RWPE2 (cell line): ENCODE results near the gene COL28A1.

Experiments used
- ATAC-seq: fragments of 200-7000 bp; cut with Tn5 transposase; 3 replicates; pipeline ENCODE4 v1.9.1; 2021; ENCODE audit warnings: low read depth
- DNase-seq: peaks from one replicate; pipeline ENCODE4 v3.0.0-alpha.2; 2020; ENCODE audit warnings: low spot score
- H3K27ac ChIP-seq: fragments of 450-650 bp; 2 replicates; pipeline ENCODE4 v1.5.1; 2017; ENCODE audit warnings: mild to moderate bottlenecking; ENCODE audit not compliant: poor library complexity, severe bottlenecking
- H3K27me3 ChIP-seq: fragments of 250-450 bp; sonication (Bioruptor Pico); 2 replicates; pipeline ENCODE4 v1.5.1; 2021; ENCODE audit warnings: mild to moderate bottlenecking, moderate library complexity; ENCODE audit not compliant: insufficient read depth, poor library complexity, severe bottlenecking
- H3K36me3 ChIP-seq: fragments of 250-450 bp; sonication (Bioruptor Pico); 2 replicates; pipeline ENCODE4 v1.5.1; 2020; ENCODE audit warnings: low read depth, mild to moderate bottlenecking, moderate library complexity
- H3K4me1 ChIP-seq: fragments of 250-450 bp; sonication (Bioruptor Pico); 2 replicates; pipeline ENCODE4 v1.5.1; 2021; ENCODE audit warnings: mild to moderate bottlenecking, moderate library complexity; ENCODE audit not compliant: insufficient read depth, poor library complexity, severe bottlenecking
- H3K4me3 ChIP-seq: fragments of 250-450 bp; sonication (Bioruptor Pico); 2 replicates; pipeline ENCODE4 v1.5.1; 2021; ENCODE audit warnings: mild to moderate bottlenecking, moderate library complexity; ENCODE audit not compliant: severe bottlenecking
- H3K9me3 ChIP-seq: fragments of 250-450 bp; sonication (Bioruptor Pico); 2 replicates; pipeline ENCODE4 v1.5.1; 2021; ENCODE audit warnings: mild to moderate bottlenecking, moderate library complexity; ENCODE audit not compliant: severe bottlenecking
- TF ChIP-seq, protein P1 (sequence below): fragments of 450-650 bp; IDR thresholded peaks from one replicate; pipeline ENCODE4 v1.5.1; 2017; ENCODE audit warnings: mild to moderate bottlenecking, moderate library complexity; ENCODE audit not compliant: poor library complexity, severe bottlenecking

COL28A1 gene

DNA sequence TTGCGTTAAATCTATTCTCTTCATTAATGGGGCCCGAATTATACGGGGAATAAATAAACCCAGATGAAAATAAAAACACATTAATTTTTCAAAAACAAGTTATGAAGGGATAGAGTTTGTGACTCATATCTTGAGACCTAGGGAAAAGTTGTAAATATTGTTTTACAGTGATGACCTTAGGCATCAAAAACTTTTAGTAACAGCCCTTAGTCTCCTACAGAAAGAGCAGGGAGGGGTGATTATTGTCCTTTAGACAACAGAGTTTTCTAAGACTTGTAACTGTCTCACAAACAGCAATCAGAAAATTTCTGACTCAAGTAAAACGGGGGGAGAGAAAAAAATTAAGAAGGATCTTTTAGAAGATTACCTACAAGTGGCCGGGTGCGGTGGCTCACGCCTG lies 102.7 kb downstream of the COL28A1 start:
- TF ChIP-seq, protein P1, sequence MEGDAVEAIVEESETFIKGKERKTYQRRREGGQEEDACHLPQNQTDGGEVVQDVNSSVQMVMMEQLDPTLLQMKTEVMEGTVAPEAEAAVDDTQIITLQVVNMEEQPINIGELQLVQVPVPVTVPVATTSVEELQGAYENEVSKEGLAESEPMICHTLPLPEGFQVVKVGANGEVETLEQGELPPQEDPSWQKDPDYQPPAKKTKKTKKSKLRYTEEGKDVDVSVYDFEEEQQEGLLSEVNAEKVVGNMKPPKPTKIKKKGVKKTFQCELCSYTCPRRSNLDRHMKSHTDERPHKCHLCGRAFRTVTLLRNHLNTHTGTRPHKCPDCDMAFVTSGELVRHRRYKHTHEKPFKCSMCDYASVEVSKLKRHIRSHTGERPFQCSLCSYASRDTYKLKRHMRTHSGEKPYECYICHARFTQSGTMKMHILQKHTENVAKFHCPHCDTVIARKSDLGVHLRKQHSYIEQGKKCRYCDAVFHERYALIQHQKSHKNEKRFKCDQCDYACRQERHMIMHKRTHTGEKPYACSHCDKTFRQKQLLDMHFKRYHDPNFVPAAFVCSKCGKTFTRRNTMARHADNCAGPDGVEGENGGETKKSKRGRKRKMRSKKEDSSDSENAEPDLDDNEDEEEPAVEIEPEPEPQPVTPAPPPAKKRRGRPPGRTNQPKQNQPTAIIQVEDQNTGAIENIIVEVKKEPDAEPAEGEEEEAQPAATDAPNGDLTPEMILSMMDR: no peak
- H3K36me3 ChIP-seq: no peaks in the 10 kb centered on the region
- no peak for DNase-seq
- no peaks in the 10 kb centered on the region for H3K27me3 ChIP-seq
- no peak overlapping the region for H3K27ac ChIP-seq
- no peak overlapping the region for H3K4me3 ChIP-seq
- peaks cover 3% of the 10 kb centered on the region for H3K4me1 ChIP-seq
- no peaks in the 10 kb centered on the region for H3K9me3 ChIP-seq
- no peak for ATAC-seq

DNA sequence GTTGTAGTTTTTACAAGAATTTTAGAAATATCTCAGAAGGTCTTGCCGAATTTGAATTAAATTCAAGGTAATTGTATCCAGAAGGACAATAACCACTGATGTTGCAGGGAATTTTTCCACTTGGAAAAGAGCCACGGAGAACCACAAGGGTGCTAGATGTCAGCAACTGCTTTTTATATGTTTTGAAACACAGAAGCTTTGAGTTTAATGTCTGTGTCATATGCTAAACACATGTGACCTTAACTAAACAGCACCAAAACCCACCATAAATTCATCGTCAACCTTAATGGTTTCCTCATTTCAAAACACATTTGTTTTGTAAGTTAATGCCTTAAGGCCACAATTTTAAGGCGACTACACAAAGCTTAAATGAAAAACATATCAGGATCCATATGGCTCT lies 106.9 kb downstream of the COL28A1 start:
- H3K36me3 ChIP-seq: no peaks in the 10 kb centered on the region
- H3K4me1 ChIP-seq: no peaks in the 10 kb centered on the region
- no peak overlapping the region for H3K4me3 ChIP-seq
- H3K27ac ChIP-seq: no peak overlapping the region
- no peaks in the 10 kb centered on the region for H3K9me3 ChIP-seq
- TF ChIP-seq, protein P1: no peak
- DNase-seq (no peak), ATAC-seq (no peak)
- no peaks in the 10 kb centered on the region for H3K27me3 ChIP-seq

DNA sequence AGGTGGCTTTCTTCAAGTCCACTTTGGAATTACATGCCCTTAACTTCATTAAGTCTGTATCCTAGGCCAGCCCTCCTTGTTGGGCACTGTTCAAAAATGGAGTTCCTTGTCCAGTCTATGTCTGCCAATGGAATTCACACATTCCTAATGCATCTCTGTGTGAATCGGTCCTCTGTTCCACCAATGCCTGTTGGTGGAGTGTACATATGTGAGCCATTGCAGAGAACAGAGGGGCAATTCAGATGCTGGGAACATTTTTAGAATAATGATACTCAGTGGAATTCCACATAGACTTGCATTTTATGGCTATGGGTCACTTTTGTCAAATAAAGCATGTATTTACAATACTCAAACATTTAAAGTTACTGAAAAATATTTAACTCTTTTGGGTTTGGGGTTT lies 108.3 kb downstream of the COL28A1 start:
- Histone ChIP-seq H3K4me3 (no peak overlapping the region), H3K36me3 (no peaks in the 10 kb centered on the region), H3K27me3 (no peaks in the 10 kb centered on the region), H3K4me1 (no peaks in the 10 kb centered on the region), H3K27ac (no peak overlapping the region), H3K9me3 (no peaks in the 10 kb centered on the region)
- no peak for ATAC-seq
- DNase-seq: no peak
- TF ChIP-seq, protein P1: no peak

GRCh38 chr7:7426676-7427075 lies 109.0 kb downstream of the COL28A1 start:
- no peak overlapping the region for H3K27ac ChIP-seq
- no peak for ATAC-seq
- H3K9me3 ChIP-seq: no peaks in the 10 kb centered on the region
- H3K27me3 ChIP-seq: no peaks in the 10 kb centered on the region
- no peaks in the 10 kb centered on the region for H3K36me3 ChIP-seq
- TF ChIP-seq, protein P1: no peak
- no peak for DNase-seq
- H3K4me1 ChIP-seq: no peaks in the 10 kb centered on the region
- no peak overlapping the region for H3K4me3 ChIP-seq

DNA sequence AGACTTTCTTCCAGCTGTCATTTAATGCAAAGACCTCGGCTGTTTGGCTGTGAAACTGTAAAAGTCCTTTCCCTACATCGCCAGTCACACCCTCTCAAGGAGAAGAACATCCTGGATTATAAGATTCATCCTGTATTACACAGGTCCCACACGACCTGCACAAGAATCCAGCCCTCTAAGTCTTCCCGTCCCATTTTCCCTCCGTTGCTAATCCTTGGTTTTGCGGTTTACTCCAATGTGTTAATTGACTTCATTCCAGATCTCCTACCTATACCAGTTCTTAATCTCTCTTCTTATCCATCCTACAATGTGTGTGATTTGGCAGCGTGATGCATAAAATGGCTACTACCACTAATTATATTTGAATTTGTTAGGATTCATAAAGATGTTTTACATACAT lies 110.4 kb downstream of the COL28A1 start:
- no peak overlapping the region for H3K4me3 ChIP-seq
- H3K27ac ChIP-seq: no peak overlapping the region
- H3K4me1 ChIP-seq: no peaks in the 10 kb centered on the region
- DNase-seq (no peak), ATAC-seq (no peak)
- H3K9me3 ChIP-seq: no peaks in the 10 kb centered on the region
- no peaks in the 10 kb centered on the region for H3K27me3 ChIP-seq
- no peaks in the 10 kb centered on the region for H3K36me3 ChIP-seq
- TF ChIP-seq, protein P1: no peak
